HCT116 (cell line): ENCODE results near the gene GRIK1.

Experiments used
- CBX3 ChIP-seq: IDR thresholded peaks from 2 replicates; pipeline ENCODE4 v1.6.1; 2012; ENCODE audit warnings: low read depth
- CEBPB ChIP-seq: IDR thresholded peaks from 2 replicates; pipeline ENCODE4 v1.6.1; 2012; ENCODE audit warnings: low read depth
- EZH2 ChIP-seq: fragments of 200-600 bp; sonication (generic); IDR thresholded peaks from 2 replicates; pipeline ENCODE4 v1.6.1; 2017; ENCODE audit warnings: antibody characterized with exemption, mixed run types
- EZH2phosphoT487 ChIP-seq: fragments of 200-600 bp; IDR thresholded peaks from 2 replicates; pipeline ENCODE4 v1.6.1; 2018; ENCODE audit warnings: antibody characterized with exemption, borderline replicate concordance
- POLR2A ChIP-seq: IDR thresholded peaks from 2 replicates; pipeline ENCODE4 v1.7.0; 2011; ENCODE audit warnings: borderline replicate concordance; ENCODE audit not compliant: insufficient read depth, insufficient read length; ENCODE audit errors: extremely low read depth
- RAD21 ChIP-seq: IDR thresholded peaks from 2 replicates; pipeline ENCODE4 v1.6.1; 2012; ENCODE audit warnings: low read depth, mild to moderate bottlenecking
- SIN3A ChIP-seq: IDR thresholded peaks from 2 replicates; pipeline ENCODE4 v1.6.1; 2012; ENCODE audit warnings: low read depth
- ZFX ChIP-seq: fragments of 450-650 bp; IDR thresholded peaks from 2 replicates; pipeline ENCODE4 v1.6.1; 2017
- TF ChIP-seq, protein P1 (sequence below), 3 experiments: fragments of 200-600 bp in 1 of 3; sonication (generic) in 1 of 3; IDR thresholded peaks in 2 of 3; conservative IDR thresholded peaks in 1 of 3; 2 replicates each; pipeline ENCODE4 v1.5.1; 2012 to 2017; ENCODE audit warnings: low read depth in 2 of 3, low read length in 2 of 3, antibody characterized with exemption in 1 of 3, borderline replicate concordance in 1 of 3, control low read depth in 1 of 3, mild to moderate bottlenecking in 1 of 3, mixed read lengths in 1 of 3, mixed run types in 1 of 3, moderate library complexity in 1 of 3; ENCODE audit not compliant: insufficient read depth in 1 of 3
- TF ChIP-seq, protein P2 (sequence below): IDR thresholded peaks from 2 replicates; pipeline ENCODE4 v1.6.1; 2012
- TF ChIP-seq, protein P3 (sequence below): IDR thresholded peaks from 2 replicates; pipeline ENCODE4 v1.6.1; 2012; ENCODE audit warnings: low read depth

DNA sequence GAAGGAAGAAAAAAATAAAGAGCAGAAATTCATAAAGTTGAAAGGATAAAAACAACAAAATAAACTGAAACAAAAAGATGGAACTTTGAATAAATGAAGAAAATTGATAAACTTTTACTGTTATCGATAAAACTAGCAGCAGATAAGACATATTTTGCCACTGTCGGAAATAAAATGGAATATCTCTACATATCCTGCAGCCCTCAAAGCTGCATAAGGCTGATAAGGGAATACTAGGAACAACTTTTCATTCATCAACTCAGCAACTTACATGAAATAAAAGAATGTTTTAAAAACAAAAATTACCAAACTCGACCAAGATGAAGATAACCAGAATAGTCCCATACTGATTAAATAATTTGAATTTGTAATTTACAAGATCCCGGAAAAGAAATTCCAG, 48.0 kb upstream of the GRIK1 start:
- TF ChIP-seq, protein P1, sequence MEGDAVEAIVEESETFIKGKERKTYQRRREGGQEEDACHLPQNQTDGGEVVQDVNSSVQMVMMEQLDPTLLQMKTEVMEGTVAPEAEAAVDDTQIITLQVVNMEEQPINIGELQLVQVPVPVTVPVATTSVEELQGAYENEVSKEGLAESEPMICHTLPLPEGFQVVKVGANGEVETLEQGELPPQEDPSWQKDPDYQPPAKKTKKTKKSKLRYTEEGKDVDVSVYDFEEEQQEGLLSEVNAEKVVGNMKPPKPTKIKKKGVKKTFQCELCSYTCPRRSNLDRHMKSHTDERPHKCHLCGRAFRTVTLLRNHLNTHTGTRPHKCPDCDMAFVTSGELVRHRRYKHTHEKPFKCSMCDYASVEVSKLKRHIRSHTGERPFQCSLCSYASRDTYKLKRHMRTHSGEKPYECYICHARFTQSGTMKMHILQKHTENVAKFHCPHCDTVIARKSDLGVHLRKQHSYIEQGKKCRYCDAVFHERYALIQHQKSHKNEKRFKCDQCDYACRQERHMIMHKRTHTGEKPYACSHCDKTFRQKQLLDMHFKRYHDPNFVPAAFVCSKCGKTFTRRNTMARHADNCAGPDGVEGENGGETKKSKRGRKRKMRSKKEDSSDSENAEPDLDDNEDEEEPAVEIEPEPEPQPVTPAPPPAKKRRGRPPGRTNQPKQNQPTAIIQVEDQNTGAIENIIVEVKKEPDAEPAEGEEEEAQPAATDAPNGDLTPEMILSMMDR (IDR thresholded peaks at IDR 0.05 in 2 of 3, conservative IDR thresholded peaks at IDR 0.05 in 1 of 3; ENCODE audit: borderline replicate concordance in 1 of 3, insufficient read depth in 1 of 3, low read depth in 2 of 3, low read length in 2 of 3), result no peak
- no peak for TF ChIP-seq RAD21
- TF ChIP-seq POLR2A, result no peak
- TF ChIP-seq EZH2, result no peak
- no peak for TF ChIP-seq CBX3
- no peak for TF ChIP-seq EZH2phosphoT487
- no peak for TF ChIP-seq ZFX
- TF ChIP-seq, protein P2, sequence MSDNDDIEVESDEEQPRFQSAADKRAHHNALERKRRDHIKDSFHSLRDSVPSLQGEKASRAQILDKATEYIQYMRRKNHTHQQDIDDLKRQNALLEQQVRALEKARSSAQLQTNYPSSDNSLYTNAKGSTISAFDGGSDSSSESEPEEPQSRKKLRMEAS, result no peak
- TF ChIP-seq SIN3A, result no peak
- TF ChIP-seq CEBPB, result no peak
- TF ChIP-seq, protein P3, sequence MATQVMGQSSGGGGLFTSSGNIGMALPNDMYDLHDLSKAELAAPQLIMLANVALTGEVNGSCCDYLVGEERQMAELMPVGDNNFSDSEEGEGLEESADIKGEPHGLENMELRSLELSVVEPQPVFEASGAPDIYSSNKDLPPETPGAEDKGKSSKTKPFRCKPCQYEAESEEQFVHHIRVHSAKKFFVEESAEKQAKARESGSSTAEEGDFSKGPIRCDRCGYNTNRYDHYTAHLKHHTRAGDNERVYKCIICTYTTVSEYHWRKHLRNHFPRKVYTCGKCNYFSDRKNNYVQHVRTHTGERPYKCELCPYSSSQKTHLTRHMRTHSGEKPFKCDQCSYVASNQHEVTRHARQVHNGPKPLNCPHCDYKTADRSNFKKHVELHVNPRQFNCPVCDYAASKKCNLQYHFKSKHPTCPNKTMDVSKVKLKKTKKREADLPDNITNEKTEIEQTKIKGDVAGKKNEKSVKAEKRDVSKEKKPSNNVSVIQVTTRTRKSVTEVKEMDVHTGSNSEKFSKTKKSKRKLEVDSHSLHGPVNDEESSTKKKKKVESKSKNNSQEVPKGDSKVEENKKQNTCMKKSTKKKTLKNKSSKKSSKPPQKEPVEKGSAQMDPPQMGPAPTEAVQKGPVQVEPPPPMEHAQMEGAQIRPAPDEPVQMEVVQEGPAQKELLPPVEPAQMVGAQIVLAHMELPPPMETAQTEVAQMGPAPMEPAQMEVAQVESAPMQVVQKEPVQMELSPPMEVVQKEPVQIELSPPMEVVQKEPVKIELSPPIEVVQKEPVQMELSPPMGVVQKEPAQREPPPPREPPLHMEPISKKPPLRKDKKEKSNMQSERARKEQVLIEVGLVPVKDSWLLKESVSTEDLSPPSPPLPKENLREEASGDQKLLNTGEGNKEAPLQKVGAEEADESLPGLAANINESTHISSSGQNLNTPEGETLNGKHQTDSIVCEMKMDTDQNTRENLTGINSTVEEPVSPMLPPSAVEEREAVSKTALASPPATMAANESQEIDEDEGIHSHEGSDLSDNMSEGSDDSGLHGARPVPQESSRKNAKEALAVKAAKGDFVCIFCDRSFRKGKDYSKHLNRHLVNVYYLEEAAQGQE, result no peak
